Activated T-cell treated with anti-CD3 and anti-CD28 coated beads, Interleukin-2, amount 50 U/mL, for 1 hour (primary cell): Measurements from ENCODE around the gene CLEC18C.
"Not testable (repeated sequence)": the region's sequence is repeated elsewhere in the genome, so short reads cannot be mapped to it uniquely, and the experiment has no call there.

Source experiments
- DNase-seq: peaks from one replicate; pipeline ENCODE4 v3.0.0-alpha.2; 2020

CLEC18C gene

DNA sequence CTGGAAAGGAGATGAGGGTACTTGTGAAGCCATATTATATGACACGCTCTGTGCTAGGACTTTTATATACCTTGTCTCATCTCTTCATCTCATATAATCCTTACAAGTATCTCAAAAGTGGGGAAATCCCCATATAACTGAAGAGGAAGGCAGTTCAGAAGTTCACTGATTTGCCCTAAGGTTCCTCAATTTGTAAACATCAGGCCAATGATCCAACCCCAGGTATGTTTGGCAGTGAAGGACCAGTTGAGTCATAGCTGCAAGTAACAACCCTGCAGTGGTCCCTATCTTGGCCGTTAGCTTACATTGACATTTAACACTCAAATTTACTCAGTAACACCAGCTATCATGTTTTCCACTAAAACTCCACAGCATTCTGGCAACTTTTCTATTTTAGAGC lies 45.0 kb downstream of the CLEC18C start:
- not testable (repeated sequence) for DNase-seq

DNA sequence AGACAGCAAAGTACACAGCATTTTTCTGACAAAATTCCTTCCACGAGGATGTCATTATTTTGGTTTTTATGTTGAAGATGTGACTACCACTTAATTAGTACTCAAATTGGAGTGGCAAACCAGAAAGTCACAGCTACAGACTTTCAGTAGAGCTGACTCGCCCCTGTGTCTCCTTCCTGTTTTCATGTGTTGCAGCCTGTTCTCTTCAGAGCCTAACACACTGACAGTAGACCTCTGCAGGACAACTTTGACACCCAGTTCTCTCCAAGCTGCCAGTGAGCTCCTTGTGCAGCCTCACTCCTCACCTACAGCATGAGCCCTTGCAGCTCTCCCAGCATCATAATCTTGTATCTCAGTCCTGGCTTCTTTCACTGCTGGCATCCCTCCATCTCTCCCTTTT lies 49.0 kb downstream of the CLEC18C start:
- not testable (repeated sequence) for DNase-seq

DNA sequence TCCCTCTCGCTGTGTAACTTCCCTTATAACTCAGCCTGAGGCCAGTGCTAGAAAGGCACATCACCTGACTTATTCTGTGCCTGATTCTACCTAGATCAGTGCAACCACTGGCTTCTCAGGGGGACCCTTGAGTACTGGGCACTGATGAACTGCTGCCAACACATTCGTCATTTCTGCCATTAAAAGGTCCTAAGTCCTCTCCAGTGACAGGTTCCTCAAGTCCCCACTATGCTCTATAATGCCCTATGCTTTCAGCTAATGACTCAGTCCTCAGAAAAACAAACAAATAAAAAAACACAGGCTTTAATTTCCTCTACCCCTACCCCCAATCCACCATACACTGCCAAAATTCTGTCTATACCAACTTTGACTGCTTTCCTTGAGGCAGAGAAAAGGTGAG lies 49.6 kb downstream of the CLEC18C start:
- not testable (repeated sequence) for DNase-seq

DNA sequence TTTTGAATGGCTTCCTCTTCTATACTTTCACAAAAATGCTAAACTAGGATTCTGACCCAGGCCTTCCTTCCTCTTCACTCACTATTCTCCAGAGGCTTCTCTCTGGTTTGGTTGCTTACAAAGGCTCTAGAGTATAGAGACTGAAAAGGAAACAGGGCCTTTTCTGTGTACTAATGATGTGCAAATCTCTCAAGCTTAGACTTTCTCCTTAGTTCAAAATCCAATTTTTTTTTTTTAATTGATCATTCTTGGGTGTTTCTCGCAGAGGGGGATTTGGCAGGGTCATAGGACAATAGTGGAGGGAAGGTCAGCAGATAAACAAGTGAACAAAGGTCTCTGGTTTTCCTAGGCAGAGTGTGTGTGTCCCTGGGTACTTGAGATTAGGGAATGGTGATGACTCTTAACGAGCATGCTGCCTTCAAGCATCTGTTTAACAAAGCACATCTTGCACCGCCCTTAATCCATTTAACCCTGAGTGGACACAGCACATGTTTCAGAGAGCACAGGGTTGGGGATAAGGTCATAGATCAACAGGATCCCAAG lies 50.5 kb downstream of the CLEC18C start:
- not testable (repeated sequence) for DNase-seq

DNA sequence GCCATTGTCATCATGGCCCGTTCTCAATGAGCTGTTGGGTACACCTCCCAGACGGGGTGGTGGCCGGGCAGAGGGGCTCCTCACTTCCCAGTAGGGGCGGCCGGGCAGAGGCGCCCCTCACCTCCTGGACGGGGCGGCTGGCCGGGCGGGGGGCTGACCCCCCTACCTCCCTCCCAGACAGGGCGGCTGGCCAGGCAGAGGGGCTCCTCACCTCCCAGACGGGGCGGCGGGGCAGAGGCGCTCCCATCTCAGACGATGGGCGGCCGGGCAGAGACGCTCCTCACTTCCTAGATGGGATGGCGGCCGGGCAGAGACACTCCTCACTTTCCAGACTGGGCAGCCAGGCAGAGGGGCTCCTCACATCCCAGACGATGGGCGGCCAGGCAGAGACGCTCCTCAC lies 51.1 kb downstream of the CLEC18C start:
- not testable (repeated sequence) for DNase-seq

DNA sequence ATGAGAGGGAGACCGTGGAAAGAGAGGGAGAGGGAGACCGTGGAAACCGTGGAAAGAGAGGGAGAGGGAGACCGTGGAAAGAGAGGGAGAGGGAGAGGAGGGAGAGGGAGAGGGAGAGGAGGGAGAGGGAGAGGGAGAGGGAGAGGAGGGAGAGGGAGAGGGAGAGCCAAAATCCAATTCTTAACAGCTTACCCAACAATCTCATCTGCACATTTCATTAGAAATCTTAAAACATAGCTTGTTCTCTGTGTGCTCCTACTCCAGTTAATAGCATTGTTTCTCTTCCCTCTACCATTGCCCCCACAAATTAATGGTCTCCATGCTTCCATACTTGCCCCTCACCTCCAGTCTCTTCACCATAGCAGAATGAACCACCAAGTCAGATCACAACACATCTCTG lies 51.8 kb downstream of the CLEC18C start:
- DNase-seq: not testable (repeated sequence)

DNA sequence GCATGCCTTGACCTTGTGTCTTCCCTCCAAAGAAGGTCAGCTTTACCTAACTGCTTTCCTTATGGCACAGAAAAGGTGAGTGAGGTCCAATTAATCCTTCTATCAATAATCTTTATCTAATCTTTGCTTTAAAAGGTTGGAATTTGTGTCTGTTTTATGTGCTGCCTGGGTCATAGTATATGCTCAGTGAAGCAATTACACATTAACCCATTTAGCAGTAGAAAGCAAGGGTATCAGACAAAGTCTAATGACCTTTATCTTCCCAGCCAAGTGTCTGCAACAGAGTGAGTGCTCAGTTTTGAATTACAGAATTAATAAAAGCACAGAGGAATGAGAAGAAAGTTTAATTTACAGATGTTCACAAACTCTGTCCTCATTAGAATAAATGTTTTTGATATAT lies 52.4 kb downstream of the CLEC18C start:
- DNase-seq: not testable (repeated sequence)

DNA sequence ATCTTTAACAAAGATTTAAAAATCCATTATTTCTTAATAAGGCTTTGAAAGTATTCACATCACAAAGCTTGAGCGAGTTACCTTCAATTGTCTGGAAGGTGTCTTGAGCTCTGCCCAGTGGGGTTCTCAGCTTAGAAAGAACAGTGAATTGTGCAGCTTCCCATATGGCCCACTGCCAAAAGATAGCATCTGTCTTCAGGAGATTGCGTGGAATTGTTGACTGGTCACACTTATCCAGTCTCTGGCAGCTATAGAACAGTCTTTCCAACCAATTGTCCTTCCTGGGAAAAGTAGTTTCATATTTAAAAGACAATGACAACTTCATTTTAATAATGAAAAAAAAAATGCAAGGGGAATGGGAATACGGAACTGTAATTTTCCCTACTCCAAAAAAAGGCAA lies 58.2 kb downstream of the CLEC18C start:
- DNase-seq: not testable (repeated sequence)
